SJCRH30 (cell line): Measurements from ENCODE around the gene TMEM221. TPM values are rescaled to one million over a fixed set of nuclear protein-coding genes. Genes with fewer than 3 reads are reported as not detected.

Source experiments
- DNase-seq, 2 experiments: peaks; one replicate each; pipeline ENCODE4 v3.0.0-alpha.2; 2015 to 2020
- H3K27ac ChIP-seq: fragments of 250-450 bp; sonication (Bioruptor Pico); 2 replicates; pipeline ENCODE4 v1.5.1; 2020; ENCODE audit warnings: mild to moderate bottlenecking, moderate library complexity
- H3K27me3 ChIP-seq: fragments of 250-450 bp; sonication (Bioruptor Pico); 2 replicates; pipeline ENCODE4 v1.5.1; 2020; ENCODE audit warnings: mild to moderate bottlenecking, moderate library complexity
- H3K36me3 ChIP-seq: fragments of 250-450 bp; sonication (Bioruptor Pico); 2 replicates; pipeline ENCODE4 v1.5.1; 2020; ENCODE audit warnings: mild to moderate bottlenecking, moderate library complexity
- H3K4me1 ChIP-seq: fragments of 250-450 bp; sonication (Bioruptor Pico); 2 replicates; pipeline ENCODE4 v1.5.1; 2020; ENCODE audit warnings: mild to moderate bottlenecking, moderate library complexity
- H3K4me3 ChIP-seq: fragments of 250-450 bp; sonication (Bioruptor Pico); 2 replicates; pipeline ENCODE4 v1.5.1; 2020; ENCODE audit warnings: mild to moderate bottlenecking, moderate library complexity
- H3K9me3 ChIP-seq: fragments of 250-450 bp; sonication (Bioruptor Pico); replicated peaks from 2 replicates; pipeline ENCODE4 v1.5.1; 2020; ENCODE audit warnings: mild to moderate bottlenecking, moderate library complexity
- total RNA-seq: library from RNA; depleted of rRNA; stranded (reverse); fragments of >200 nt; shearing (Covaris generic); gene quantifications from 2 replicates; pipeline ENCODE4 v1.2.3, GENCODE V29; 2014; rRNA removed

The TMEM221 gene
- total RNA-seq, 1 experiment from 2014 or later: 0.10 TPM

DNA sequence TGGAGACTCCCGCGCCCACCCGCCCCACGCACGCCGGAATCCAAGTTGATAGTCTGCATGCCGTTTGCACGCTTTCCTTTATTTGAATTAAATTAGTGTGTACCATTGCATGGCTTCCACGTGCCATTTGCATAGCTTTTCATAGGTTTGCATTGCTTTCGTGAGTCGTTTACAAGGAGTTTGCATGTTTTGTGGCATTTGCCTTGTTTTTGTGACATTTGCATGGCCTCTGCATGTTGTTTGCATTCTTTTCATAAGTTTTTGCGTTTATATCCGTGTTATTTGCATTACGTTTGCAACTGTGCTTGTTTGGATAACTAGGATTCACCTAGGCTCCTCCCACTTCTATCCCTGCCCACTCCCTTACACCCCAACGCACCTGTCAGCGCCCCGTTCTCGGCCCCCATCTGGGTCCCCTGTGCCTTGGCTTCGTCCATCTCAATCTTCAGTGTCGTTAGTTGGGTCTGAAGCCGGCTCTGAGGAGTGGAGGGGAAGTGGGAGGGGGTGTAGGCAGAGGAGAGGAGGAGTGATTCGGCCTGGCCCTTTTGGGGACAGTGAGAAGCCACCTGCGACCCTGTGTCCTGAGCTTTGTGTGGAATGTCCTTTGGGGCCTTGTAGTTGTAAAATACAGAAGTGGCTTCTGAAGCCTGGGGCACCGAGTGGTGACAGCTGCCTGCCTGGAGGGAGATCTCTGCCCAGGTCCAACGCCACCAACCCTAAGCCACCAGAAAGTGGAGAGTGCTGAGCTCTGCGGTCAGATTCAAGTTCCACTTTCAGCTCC is 56.9 kb downstream of the TMEM221 start:
- H3K4me1 ChIP-seq: 0 out of 2 replicates have a peak, but pooled peaks cover 3% of the 10 kb centered on the region
- peak in 1 of 2 experiments; percentile 53 for DNase-seq
- H3K4me3 ChIP-seq: peak overlapping the region; percentile 44
- no peaks in the 10 kb centered on the region; the same call in 1 of the 2 replicates for H3K9me3 ChIP-seq
- H3K27ac ChIP-seq: no peak overlapping the region
- no peaks in the 10 kb centered on the region for H3K27me3 ChIP-seq
- H3K36me3 ChIP-seq: no peaks in the 10 kb centered on the region

DNA sequence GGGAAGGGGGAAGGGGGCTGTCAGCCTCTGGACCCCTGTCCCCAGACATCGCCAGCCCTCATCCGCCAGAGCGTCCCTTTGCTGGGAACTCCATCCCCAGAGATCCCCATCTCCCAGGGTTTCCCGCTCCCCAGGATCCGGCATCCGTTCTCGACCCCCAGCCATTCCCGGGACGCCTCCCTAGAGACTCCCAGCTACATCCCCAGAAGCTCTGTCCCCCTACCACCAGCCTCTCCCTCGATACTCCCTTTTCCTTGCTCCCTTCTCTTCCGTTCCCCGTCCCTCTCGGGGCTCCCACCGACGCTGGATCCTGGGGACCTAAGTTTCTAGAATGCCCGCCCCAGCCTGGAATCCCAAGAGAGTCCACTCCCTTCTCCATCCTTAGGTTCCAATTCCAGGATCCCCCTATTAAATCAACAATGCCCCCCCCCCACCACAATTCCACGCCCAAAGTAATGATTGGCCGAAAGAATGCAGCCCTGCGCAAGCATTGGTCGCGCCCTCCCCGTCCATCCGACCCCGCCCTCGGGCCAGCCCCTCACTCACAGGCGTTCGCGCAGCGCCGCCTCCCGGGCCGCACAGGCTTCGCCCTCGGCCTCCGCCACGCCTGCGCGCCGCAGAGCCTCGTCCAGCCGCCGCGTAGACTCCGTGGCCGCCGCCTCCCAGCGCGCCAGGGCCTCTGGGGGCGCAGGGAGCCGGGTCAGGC is 57.6 kb downstream of the TMEM221 start:
- Histone ChIP-seq H3K27ac (no peak overlapping the region), H3K4me3 (peak overlapping the region; percentile 44), H3K27me3 (no peaks in the 10 kb centered on the region), H3K4me1 (0 out of 2 replicates have a peak, but pooled peaks cover 3% of the 10 kb centered on the region), H3K9me3 (no peaks in the 10 kb centered on the region; the same call in 1 of the 2 replicates), H3K36me3 (no peaks in the 10 kb centered on the region)
- DNase-seq: peak; percentile 96 to 97

DNA sequence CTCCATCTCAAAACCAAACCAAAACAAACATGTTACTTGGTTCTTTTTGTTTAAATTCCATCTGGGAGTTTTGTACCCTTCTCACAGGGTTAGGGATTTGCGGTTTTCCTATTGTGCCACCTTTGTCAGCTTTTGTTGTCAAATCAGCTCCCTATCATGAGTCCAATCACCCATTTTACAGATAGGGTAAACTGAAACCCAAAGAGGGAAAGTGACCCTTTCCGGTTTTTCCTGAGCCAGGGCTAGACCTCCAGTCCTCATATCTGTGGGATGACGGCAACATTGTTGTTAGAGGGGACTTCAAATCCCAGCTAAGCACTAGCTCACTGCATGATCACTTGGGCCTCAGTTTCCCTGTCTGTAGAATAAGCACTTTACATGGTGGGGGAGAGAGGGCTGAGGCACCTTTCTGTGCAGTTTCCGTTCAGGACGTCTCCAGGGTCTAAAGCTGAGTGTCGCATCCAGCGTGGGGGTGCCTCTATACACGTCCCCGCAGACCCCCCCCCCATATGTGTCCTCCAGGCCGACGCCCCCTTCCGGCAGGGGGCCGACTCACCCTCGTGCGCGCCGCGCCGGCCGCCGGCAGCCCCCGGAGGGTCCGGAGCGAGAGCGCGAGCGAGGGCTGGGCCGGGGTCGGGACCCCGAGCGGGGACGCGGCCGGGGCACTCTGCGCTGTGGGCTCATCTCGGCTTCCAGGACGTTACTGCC is 58.4 kb downstream of the TMEM221 start:
- peak overlapping the region; percentile 44 for H3K4me3 ChIP-seq
- H3K36me3 ChIP-seq: no peaks in the 10 kb centered on the region
- H3K4me1 ChIP-seq: 0 out of 2 replicates have a peak, but pooled peaks cover 3% of the 10 kb centered on the region
- H3K9me3 ChIP-seq: no peaks in the 10 kb centered on the region; the same call in 1 of the 2 replicates
- no peak overlapping the region for H3K27ac ChIP-seq
- no peaks in the 10 kb centered on the region for H3K27me3 ChIP-seq
- DNase-seq: no peak

DNA sequence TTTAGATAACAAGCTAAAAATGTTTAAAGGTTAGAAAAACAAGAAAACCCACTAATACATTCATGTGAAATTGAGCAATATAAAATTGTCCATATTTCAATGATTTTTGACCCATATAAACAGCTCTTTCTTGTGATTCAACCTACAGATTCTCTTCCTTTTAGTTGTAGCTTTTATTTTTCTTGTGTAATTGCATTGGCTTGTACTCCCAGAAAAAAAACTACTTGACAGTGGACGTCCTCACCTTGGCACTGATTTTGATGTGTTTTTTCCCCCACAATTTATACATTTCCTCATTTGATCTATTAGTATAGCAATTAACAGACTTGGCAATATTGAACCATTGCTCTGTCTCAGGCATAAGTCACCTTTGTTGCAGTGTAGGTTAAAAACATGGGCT is 59.2 kb downstream of the TMEM221 start:
- H3K9me3 ChIP-seq: no peaks in the 10 kb centered on the region; the same call in 1 of the 2 replicates
- no peak for DNase-seq
- no peaks in the 10 kb centered on the region for H3K36me3 ChIP-seq
- H3K4me3 ChIP-seq: no peak overlapping the region
- no peaks in the 10 kb centered on the region for H3K27me3 ChIP-seq
- no peak overlapping the region for H3K27ac ChIP-seq
- H3K4me1 ChIP-seq: 0 out of 2 replicates have a peak, but pooled peaks cover 3% of the 10 kb centered on the region

DNA sequence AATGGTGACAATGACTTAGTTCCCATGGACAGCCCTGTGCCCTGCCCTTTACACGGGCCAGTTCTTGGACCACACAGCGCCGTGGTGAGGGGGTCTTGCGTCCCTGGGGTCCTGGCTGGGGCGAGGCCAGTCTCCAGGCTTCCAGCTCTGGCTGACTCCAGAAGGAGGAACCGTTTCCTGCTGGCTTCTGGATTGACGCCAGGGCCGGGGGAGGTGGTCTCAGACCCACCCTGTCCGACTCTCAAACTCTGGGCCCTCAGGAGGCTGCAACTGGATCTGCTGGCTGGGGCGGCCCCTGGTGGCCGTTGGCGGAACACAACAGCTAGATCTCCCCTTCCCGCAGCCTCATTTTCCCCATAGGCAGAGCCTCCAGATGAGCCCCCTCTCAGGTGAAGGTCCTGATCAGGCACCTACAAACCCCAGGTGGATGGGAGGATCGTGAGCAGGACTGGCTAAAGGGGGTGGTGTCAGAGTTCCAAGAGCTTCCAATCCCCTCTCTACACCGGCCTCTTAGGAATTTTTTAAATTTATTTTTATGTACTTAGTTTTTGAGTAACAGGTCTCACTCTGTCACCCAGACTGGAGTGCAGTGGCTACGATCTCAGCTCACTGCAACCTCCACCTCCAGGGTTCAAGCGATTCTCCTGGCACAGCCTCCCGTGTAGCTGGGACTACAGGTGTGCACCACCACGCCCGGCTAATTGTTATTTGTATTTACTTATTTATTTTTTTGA is 62.4 kb downstream of the TMEM221 start:
- no peaks in the 10 kb centered on the region for H3K4me1 ChIP-seq

More for the DNA sequence above, 62.4 kb downstream of the TMEM221 start:
- Histone ChIP-seq H3K4me3 (no peak overlapping the region), H3K36me3 (no peaks in the 10 kb centered on the region), H3K27ac (no peak overlapping the region), H3K27me3 (no peaks in the 10 kb centered on the region), H3K9me3 (peaks cover 3% of the 10 kb centered on the region)
- DNase-seq: peak; percentile 74 to 81

Other genes starting within 250 kb of the TMEM221 start
- 9.9 and 11.0 TPM in 2 replicates for gene USE1, start 233.3 kb downstream of the TMEM221 start, total RNA-seq
- gene OCEL1, start 222.4 kb downstream of the TMEM221 start, total RNA-seq: 5.1 and 5.3 TPM in 2 replicates
- gene NR2F6, start 202.7 kb downstream of the TMEM221 start, total RNA-seq: 41.0 and 42.0 TPM in 2 replicates
- 0.04 TPM in 1 of 2 replicates, not detected in the other for gene USHBP1, start 183.9 kb downstream of the TMEM221 start, total RNA-seq
- 96.0 and 98.5 TPM in 2 replicates for gene BABAM1, start 181.2 kb downstream of the TMEM221 start, total RNA-seq
- 0.49 and 0.66 TPM in 2 replicates for gene ANKLE1, start 166.8 kb downstream of the TMEM221 start, total RNA-seq
- 26.4 and 27.2 TPM in 2 replicates for gene ABHD8, start 145.2 kb downstream of the TMEM221 start, total RNA-seq
- 68.5 and 69.0 TPM in 2 replicates for gene MRPL34, start 142.8 kb downstream of the TMEM221 start, total RNA-seq
- gene DDA1, start 139.1 kb downstream of the TMEM221 start, total RNA-seq: 34.2 and 37.5 TPM in 2 replicates
- 2.7 and 3.0 TPM in 2 replicates for gene ANO8, start 113.8 kb downstream of the TMEM221 start, total RNA-seq
- gene GTPBP3, start 111.1 kb downstream of the TMEM221 start, total RNA-seq: 27.6 and 31.2 TPM in 2 replicates
- gene PLVAP, start 71.3 kb downstream of the TMEM221 start, total RNA-seq: not detected in 2 replicates
- not detected in 2 replicates for gene CCDC194, start 54.5 kb downstream of the TMEM221 start, total RNA-seq
- 19.9 and 20.6 TPM in 2 replicates for gene BST2, start 43.0 kb downstream of the TMEM221 start, total RNA-seq
- gene MVB12A, start 28.6 kb downstream of the TMEM221 start, total RNA-seq: 34.4 and 41.2 TPM in 2 replicates
- gene NXNL1, start 12.3 kb upstream of the TMEM221 start, total RNA-seq: not detected in 2 replicates
- gene SLC27A1, start 21.9 kb upstream of the TMEM221 start, total RNA-seq: 5.9 and 7.4 TPM in 2 replicates
- gene PGLS, start 63.0 kb upstream of the TMEM221 start, total RNA-seq: 32.9 and 33.3 TPM in 2 replicates
- gene COLGALT1, start 107.0 kb upstream of the TMEM221 start, total RNA-seq: 115 and 117 TPM in 2 replicates
- gene UNC13A, start 239.7 kb upstream of the TMEM221 start, total RNA-seq: 0.02 TPM in 1 of 2 replicates, not detected in the other